CD4-positive, alpha-beta T cell treated with Interleukin-6 for 4 hours (primary cell): ENCODE data around the gene MICU2.

Experiments used
- DNase-seq: peaks from one replicate; pipeline ENCODE4 v3.0.0-alpha.2; 2020; ENCODE audit warnings: mixed read lengths

MICU2 gene

DNA sequence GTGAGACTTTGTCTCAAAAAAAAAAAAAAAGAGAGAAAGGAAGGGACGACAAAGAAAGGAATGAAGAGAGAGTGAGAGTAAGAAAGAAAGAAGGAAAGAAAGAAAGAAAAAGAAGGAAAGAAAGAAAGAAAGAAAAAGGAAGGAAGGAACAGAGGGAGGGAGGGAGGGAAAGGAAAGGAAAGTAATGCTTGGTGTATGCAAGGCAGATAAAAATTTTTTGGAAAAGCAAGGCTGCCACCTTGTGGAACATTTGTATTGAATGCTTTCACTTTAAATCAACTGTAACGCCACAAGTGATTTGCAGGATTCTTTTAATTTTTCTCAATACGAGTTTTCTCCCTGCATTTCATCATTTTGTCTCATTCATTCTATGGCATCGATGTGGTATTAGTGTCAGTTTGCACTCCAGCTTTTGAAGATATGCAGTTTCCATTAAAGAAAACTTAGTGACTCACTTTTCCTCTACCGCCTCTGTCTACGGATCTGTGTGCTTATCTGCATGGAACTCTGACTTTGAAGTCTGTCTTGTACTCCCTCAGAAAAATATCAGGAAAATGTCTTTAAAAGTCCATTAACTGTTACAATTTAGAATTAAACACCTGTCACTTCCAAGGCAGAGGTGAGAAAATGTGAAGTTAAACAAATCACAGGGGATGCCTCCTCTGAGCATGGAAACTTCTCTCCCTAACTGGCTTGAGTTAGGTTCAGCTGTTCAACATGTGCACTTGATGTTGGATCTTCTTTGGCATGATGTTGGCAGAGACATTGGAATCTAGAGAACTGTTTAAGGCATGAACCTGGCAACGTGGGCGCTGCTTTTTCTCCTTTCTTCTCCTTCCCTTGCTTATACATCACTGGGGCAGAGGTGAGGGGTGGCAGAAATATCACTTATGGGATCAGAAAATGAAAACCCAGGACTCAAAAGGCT is 124.8 kb downstream of the MICU2 start:
- DNase-seq = peak; percentile 68

DNA sequence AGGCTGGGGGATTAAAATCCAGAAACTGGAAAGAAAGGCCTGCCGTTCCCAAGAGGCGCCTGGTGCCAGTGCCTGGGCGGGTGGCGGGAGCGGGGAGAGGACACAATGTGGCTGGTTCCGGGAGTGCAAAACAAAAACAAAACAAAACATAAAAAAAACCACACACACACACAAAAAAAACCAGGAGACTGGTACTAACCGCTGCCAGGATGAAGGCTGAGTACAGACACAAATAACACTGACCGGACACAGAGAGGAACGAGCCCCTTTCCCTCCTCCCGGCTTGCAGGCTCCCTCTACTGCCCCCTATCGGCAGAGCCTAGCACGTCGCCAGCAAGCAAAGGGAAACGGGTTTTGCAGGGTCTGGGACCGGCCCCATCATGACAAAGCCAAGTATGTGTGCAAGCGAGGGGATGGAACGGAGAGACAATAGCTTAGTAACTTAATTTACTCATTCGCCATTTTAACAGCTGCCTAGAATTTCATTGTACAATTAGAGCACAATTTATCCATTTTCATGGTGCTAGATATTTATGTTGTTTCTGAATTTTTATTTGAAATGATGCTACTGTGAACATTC is 127.0 kb downstream of the MICU2 start:
- DNase-seq = peak; percentile 84

DNA sequence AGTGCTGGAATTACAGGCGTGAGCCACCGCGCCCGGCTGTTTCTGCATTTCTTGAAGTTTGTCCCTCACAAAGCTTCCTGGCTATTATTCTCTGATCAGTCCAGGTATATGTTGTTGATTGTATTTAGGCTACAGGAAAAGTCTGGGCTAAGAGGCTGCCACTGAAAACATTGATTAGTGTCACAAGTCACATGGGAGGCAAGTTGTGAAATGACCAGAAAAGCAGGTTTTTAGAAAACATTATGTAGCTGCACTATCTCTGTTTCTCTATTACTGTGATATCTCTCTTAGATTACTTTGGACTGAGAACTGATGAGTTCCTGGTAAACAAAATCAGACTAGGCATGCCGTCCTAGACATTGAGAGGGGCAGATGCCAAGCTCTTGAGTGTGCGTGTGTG is 128.9 kb downstream of the MICU2 start:
- DNase-seq = no peak

DNA sequence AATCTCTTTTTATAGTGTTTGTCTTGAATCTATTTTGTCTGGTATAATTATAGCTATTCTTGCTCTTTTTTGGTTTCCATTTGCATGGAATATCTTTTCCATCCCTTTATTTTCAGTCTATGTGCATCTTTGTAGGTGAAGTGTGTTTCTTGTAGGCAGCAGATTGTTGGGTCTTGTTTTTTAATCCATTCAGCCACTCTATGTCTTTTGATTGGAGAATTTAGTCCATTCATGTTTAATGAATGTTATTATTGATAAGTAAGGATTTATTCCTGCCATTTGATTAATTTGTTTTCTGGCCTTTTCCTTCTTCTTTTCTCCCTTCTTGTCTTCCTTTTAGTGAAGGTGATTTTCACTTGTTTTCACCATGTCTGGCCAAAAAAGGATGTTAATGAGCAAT is 133.2 kb downstream of the MICU2 start:
- DNase-seq = no peak

DNA sequence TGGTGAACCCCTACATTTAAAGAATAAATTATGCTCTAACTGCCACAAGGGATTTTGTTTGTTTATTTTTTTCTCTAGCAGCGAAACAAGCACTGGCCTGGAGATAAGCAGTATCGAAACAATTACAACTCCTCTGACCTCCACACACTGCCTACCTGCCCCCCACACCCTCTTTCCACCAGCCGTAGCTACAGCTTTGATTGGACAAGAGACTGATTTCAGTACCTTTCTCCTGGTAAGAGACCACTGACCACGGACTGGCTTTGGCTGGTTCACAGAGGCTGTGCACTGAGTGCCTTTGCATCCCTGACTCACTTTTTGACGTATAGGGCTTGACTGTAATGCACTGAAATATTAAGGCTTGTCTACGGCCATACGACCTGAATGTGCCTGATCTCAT is 137.4 kb downstream of the MICU2 start:
- no peak for DNase-seq

DNA sequence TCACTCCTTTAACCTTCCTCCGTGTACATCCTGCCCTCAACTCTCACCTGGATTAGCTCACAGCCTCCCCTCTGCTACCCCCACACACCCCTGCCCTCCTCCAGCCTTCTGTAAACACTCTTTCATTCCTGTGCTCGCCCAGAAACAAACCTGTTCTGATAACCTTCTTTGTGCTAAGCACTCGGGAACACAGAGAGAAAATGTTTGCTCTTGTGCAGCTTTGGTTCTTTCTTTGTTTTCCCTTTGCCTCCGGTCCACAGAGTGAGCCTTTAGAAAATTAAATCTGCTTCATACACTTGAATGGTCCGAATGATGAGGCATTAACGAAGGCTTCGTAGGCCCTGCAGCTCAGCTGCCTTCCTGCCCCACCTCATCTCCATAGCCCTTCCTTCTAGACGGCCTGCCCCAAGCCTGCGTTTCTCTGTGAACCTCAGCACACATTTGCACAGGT is 138.2 kb downstream of the MICU2 start:
- DNase-seq = no peak

DNA sequence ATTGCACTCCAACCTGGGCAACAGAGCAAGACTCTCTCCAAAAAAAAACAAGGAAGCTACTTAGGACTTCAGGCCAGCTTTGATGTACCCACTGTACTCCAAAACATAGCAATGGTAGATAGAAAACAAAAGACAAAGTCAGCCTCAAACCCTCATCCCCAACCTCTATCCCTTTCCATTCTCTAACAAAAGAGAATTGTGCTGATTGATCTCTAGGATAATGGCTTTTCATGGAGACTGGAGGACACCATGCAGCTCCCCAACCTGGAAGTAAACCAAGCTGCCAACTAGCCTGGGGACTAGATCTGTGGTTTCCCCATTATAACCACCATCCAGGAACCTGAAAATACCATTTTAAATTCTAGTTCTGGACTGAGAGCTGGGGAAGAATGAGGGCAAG is 140.5 kb downstream of the MICU2 start:
- DNase-seq = no peak

DNA sequence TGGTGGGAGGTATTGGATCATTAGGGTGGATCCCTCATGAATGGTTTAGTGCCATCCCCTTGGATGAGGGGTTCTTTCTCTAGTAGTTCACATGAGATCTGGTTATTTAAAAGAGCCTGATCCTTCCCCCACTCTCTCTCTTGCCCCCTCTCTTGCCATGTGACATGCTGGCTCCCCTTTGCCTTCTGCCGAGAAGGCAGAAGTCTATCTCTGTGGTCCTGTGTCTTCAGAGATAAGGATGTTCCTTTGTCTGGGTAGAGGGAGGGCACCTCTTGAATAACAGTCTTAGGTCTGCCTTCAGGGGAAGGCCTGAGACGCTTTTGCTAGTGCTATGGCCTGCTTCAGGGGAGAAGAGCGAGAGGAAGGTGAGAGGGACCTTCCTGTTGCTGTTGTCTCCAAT is 142.8 kb downstream of the MICU2 start:
- DNase-seq = no peak

DNA sequence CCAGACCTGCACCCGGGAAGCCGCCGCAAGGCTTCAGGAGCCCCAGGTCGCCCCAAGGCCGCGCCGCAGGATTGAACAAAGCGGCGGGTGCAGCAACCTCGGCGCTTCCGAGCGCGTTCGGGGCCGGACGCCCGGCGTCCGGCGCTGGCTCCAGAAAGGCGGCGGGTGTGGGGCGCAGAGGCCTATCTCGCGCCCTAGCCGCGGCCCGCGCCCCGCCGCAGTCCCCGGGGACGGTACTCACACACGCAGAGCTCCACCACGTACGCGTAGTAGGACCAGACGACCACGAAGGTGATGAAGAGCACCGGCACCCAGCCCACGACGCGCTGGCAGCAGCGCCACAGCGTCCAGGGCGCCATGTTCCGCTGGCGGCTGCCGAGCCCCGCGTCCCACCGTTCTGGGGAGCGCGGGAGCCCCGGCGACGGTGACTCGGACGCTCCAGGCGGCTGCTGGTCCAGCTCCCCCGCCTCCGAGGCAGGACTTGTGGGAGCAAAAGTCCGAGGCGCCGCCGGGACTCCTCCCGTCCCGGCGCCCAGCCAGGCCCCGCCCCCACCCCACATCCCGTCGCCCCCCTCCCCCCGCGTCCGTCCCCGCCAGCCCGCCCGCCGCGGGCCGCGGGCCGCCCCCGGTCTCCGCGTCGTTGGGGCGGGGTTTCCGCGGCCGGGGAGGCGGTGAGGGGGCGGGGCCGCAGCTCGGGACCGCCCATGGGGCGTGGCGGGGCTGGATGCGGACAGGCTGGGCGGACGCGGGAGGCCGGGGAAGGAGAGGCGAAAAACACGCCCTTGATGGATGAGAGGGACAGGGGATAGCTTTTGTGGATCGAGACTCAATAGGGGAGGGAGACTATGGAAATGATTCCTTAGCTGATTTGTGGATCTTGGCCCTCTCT is 144.9 kb downstream of the MICU2 start, which contains the start of gene ZDHHC20:
Gene ZDHHC20 (minus strand): TSS at position 491 of the 889 bp plus-strand sequence. CDS start 132 bp downstream, at position 359.
- DNase-seq = peak; percentile 91

DNA sequence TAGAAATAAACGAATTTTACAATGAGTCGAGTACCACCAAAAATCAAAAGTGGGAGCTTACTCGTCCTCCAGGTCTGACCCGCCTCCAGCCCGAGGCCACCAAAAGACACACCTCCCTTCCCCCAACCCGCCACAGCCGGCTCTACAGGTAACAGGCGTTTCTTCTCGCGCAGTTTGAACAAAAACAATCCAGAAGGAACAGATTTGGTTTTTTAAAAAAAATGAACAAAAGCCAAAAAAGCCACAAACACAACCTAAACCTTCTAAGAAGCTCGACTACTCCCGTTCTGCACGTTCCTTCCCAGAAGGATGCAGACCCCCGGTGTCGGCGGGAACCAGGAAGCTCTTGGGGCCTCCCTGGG is 145.5 kb downstream of the MICU2 start:
- peak; percentile 61 for DNase-seq

DNA sequence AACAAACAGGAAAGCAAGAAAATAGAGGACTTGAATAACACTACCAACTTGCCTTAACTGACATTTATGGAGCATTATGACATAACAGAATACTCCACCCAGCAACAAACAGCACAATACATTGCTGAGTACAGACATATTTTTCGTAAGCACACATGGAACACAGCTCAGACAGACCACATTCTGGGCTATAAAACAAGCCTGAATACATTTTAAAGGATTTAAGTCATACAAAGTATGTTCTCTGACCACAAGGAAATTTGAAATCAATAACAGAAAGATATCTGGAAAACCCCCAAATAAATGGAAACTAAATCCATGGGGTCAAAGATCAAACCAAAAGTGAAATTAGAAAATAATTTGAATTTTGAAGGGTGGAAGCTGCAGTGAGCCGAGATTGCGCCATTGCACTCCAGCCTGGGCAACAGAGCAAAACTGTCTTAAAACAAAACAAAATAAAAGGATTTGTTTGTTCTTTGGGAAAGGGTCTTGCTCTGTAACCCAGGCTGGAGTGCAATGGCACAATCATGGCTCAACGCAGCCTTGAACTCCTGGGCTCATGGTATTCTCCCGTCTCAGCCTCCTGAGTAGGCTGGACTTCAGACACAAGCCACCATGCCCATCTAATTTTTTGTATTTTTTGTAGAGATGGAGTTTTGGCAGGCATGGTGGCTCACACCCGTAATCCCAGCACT is 150.4 kb downstream of the MICU2 start:
- DNase-seq = no peak

DNA sequence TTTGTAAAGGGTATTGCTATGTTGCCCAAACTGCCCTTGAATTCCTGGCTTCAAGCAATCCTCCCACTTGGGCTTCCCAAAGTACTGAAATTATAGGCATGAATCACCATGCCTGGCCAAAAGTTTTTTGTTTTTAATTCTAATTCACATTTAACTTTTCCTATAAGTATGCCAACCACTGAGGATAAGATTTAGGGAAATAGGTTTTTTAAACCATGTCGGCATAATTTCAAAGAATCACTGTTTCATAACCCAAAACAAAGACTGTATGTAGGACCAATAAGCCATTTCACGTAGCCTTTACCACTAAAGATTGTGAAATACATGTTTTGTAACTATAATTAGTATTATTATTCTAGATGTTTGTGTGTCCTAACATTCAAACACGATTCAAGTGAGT is 153.0 kb downstream of the MICU2 start:
- DNase-seq = no peak

DNA sequence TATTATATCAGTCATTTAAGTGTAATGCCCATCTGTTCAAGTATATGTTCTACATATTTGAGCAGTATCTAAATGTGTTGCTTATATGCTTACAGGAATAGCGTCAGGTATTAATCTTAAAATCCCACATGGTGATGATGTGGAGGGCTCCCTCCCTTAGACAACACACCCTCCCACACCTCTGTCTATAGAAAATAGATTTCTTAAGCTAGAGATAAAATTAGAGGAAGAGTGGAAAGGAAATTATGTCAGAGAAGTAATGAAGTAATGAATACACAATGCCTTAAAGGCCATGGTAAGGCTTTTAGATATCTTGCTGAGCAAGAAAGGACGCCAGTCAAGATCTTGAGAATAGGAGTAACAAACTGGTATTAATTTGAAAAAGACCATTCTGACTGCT is 157.3 kb downstream of the MICU2 start:
- no peak for DNase-seq

DNA sequence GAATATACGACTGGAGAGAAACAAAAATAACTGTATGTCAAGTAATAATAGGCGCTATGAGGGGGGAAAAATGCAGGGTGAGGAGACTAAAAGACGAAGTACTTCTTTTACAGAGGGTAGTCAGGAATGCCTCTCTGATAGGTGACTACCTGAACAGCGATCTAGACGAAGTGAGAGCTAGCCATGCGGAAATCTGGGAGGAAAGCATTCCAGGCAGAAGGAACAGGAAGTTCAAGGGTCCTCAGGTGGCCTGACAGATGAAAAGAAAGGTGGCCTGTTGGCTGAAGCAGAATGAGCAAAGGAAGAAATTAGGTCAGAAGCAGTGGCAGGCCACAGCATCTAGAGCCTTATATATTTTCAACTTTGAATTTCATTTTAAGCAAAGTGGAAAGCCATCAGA is 158.2 kb downstream of the MICU2 start:
- DNase-seq = no peak

DNA sequence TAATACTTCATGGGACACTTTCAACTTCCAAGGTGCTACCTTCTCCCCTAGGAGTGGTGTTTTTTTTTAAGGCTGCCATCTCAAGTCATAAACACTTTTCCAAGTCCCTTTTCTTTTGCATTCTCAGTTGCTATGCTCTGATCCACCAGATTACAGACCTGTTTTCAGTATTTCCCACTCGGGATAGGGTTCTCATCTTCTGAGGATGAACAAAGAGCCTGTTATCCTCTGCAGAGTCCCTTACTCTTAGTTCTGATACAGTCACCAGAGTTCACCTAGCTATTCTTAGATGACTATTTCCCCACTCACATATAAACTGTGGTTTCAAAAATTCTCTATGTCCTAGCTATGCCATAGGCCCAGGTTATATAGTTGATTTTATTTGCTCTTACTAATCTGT is 160.8 kb downstream of the MICU2 start:
- DNase-seq = no peak
